AG10803 (cell line): Measurements from ENCODE around the gene ICOS.

ENCODE experiments used
- DNase-seq: peaks from one replicate; pipeline ENCODE4 v3.0.0; 2010; ENCODE audit warnings: low read depth
- H3K4me3 ChIP-seq: 2 replicates; pipeline ENCODE4 v1.5.1; 2011; ENCODE audit warnings: mild to moderate bottlenecking, low read length, control low read depth
- TF ChIP-seq, protein P1 (sequence below): conservative IDR thresholded peaks from 2 replicates; pipeline ENCODE4 v1.5.1; 2011; ENCODE audit warnings: mild to moderate bottlenecking, low read length, control low read depth, inconsistent platforms

The ICOS gene, protein sequence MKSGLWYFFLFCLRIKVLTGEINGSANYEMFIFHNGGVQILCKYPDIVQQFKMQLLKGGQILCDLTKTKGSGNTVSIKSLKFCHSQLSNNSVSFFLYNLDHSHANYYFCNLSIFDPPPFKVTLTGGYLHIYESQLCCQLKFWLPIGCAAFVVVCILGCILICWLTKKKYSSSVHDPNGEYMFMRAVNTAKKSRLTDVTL

DNA sequence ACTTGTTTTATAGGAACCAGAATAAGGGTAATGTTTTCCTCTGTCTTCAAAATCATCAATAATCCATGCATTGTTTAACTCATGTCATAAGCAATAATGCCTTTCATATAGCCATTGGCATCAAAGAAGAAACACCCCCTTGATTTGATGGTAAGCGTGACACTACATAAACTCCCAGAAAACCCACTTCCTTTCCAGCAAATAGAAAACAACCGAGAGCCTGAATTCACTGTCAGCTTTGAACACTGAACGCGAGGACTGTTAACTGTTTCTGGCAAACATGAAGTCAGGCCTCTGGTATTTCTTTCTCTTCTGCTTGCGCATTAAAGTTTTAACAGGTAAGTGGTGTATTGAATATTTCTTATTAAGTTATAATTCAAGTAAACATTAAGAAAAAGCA lies at the start of gene ICOS:
ICOS (plus strand) TSS at position 229 of the 400 bp plus-strand sequence; CDS start at position 281, 52 bp downstream.
- DNase-seq: no peak
- no peak within 1 kb of the TSS for H3K4me3 ChIP-seq
- TF ChIP-seq, protein P1, sequence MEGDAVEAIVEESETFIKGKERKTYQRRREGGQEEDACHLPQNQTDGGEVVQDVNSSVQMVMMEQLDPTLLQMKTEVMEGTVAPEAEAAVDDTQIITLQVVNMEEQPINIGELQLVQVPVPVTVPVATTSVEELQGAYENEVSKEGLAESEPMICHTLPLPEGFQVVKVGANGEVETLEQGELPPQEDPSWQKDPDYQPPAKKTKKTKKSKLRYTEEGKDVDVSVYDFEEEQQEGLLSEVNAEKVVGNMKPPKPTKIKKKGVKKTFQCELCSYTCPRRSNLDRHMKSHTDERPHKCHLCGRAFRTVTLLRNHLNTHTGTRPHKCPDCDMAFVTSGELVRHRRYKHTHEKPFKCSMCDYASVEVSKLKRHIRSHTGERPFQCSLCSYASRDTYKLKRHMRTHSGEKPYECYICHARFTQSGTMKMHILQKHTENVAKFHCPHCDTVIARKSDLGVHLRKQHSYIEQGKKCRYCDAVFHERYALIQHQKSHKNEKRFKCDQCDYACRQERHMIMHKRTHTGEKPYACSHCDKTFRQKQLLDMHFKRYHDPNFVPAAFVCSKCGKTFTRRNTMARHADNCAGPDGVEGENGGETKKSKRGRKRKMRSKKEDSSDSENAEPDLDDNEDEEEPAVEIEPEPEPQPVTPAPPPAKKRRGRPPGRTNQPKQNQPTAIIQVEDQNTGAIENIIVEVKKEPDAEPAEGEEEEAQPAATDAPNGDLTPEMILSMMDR: no peak

DNA sequence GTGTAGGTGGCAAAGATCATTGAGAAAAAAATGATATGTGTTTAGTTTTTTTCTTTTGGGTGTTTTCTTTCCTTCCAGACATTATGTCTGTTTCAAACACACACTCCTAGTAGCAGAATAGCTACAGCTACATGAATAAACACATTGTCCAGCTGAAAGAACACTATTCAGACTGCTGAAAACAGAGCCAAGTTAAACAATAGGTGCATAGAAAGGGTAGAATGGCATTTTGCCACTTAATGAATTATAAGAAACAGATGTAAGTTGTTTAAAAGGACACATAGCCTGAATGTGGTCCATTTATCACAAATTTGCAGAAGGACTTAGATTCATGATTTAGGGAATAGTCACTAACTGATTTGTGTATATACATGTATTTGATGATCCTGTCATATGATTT lies 48.9 kb upstream of the ICOS start:
- no peak overlapping the region for H3K4me3 ChIP-seq
- no peak for DNase-seq
- TF ChIP-seq, protein P1: no peak

DNA sequence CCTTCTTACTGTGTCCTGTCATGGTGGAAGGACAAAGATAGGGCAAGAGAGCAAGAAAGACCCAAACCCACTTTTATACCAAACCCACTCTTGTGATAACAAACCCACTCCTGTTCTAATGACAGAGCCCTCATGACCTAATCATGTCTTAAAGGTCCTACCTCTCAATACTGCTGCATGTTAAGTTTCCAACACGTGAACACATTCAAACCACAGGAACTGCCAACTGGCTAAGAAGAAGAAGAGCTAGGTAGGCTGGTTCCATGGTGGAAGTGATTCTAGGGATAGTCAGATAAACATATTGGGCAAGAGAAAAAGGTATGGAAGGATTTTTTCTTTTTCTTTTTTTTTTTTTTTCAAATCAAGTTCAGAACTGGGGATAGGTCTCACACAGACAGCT lies 47.0 kb upstream of the ICOS start:
- no peak overlapping the region for H3K4me3 ChIP-seq
- TF ChIP-seq, protein P1: no peak
- DNase-seq: no peak

DNA sequence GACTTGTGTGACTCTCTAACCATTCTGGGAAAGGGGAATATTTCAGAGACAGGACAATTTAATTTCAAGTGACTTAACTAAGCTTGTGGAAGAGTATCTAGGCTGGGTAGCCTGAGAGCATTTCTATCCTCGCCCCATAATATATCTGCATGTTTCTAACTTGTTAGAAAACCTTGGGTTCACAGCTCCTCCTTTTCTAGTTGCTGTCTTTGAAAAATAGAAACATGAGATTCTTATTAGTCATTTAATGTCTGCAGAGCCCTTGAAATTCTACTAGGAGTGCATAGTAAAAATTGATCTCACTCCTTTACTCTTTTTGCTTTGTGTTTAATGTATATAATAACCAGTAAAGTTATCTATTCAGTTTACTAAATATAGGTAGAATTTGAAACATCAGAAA lies 46.6 kb upstream of the ICOS start:
- DNase-seq: no peak
- H3K4me3 ChIP-seq: no peak overlapping the region
- TF ChIP-seq, protein P1: no peak

DNA sequence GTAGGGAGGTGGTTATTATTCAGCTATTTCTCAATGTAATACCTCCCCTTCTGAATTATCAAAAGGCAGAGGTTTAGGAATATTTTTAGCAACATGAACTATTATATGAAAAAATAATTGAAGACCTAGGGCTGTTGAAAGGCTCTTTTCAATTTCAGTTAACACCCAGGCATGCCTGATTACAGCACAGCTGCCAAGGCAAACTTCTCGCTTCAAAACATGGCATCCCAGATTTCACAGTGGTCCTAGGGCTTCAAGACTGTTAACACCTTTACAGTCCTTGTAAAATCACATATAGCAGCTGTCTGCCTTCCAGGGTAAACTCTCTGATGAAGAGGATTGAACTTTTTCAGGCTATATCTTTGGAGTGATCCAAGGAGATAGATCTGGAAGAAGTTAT lies 45.8 kb upstream of the ICOS start:
- H3K4me3 ChIP-seq: no peak overlapping the region
- TF ChIP-seq, protein P1: no peak
- DNase-seq: no peak

DNA sequence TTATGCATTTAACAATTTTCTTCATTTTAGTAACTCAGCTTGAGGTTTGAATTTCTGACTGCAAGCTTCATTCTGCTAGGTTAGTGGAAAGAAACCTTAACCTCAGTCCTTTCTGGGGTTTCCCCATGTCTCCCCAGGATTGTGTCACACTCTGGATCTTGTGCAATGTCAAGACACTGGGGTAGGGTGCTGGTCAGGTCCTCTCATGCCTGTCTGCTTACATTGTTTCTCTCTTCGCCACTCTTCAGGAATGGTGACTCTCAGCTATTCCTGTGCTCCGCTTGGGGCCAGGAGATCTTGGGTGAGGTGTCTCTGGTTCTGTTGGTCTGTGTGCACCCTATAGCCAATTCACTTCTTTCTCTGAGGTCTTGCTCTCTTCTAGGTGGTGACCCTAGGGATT lies 45.1 kb upstream of the ICOS start:
- peak; percentile 14 for DNase-seq
- H3K4me3 ChIP-seq: no peak overlapping the region
- TF ChIP-seq, protein P1: no peak

DNA sequence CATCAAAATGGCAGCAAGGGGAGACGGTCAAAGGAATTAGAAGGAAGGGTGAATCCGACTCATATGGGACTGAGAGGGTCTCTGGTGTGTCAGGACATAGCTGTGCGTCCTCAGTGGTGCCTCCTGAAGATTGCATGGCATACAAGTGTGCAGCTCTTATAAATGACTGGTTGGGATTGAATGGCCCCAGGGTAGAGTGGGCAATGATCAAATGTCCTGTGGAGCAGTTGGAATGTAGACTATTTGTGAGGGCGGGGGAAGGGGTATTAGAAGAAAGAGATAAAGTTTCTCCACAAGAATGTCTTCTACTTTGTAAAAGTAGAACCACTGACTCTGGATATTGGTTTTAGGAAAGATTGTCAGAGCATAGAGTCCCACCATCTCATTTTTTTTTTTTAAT lies 44.4 kb upstream of the ICOS start:
- TF ChIP-seq, protein P1: no peak
- no peak for DNase-seq
- H3K4me3 ChIP-seq: no peak overlapping the region
